Measurements from ENCODE around the gene ATG10.

- TF ChIP-seq REST (IDR thresholded peaks at IDR 0.05; ENCODE audit: low read depth, low read length) (no peak), CTCF (IDR thresholded peaks at IDR 0.05) (no peak), EZH2phosphoT487 (IDR thresholded peaks at IDR 0.05; ENCODE audit: borderline replicate concordance, low read depth) (no peak), SMC3 (IDR thresholded peaks at IDR 0.05; ENCODE audit: low read depth, low read length) (no peak), YY1 (IDR thresholded peaks at IDR 0.05; ENCODE audit: low read depth) (no peak), RAD21 (IDR thresholded peaks at IDR 0.05; ENCODE audit: low read length) (no peak), NRF1 (IDR thresholded peaks at IDR 0.05; ENCODE audit: low read depth, low read length) (no peak), SIN3A (IDR thresholded peaks at IDR 0.05; ENCODE audit: borderline replicate concordance, low read depth, low read length) (no peak), RXRA (IDR thresholded peaks at IDR 0.05; ENCODE audit: borderline replicate concordance, low read depth) (no peak)
Observed at GRCh38 chr5:82290908-82291307, 319.1 kb downstream of the ATG10 start.
